ENCODE measurements around the gene STK39.

The STK39 gene

GRCh38 chr2:168052773-168053172 is 194.6 kb downstream of the STK39 start:
- Histone ChIP-seq H3K4me3 (ENCODE audit: low read depth in 1 of 2, low read length in 2 of 2) (no peak overlapping the region), H3K36me3 (ENCODE audit: insufficient read depth, low read length) (peaks cover 13% of the 10 kb centered on the region), H3K4me2 (ENCODE audit: insufficient read depth, low read length) (no peak overlapping the region), H3K9me3 (ENCODE audit: insufficient read depth, low read length, severe bottlenecking) (no peaks in the 10 kb centered on the region), H3K27me3 (ENCODE audit: insufficient read depth, low read length, poor library complexity) (no peaks in the 10 kb centered on the region), H3K9ac (ENCODE audit: low read depth, low read length) (no peak overlapping the region), H3K79me2 (ENCODE audit: insufficient read depth, low read length) (no peaks in the 10 kb centered on the region), H3K4me1 (ENCODE audit: insufficient read depth, low read length) (no peaks in the 10 kb centered on the region), H4K20me1 (ENCODE audit: insufficient read depth, low read length) (0 out of 2 replicates have a peak, but pooled peaks cover 2% of the 10 kb centered on the region), H3K27ac (ENCODE audit: low read length) (no peak overlapping the region), H2AFZ (ENCODE audit: low read depth, low read length) (no peak overlapping the region)
- TF ChIP-seq EZH2 (IDR thresholded peaks at IDR 0.05; ENCODE audit: borderline replicate concordance, low read depth, low read length, severe bottlenecking) = no peak
- TF ChIP-seq CTCF (IDR thresholded peaks at IDR 0.05; ENCODE audit: borderline replicate concordance, extremely low read depth, low read length, poor library complexity, severe bottlenecking) = no peak
- DNase-seq = no peak
- no peak for ATAC-seq (ENCODE audit: insufficient read depth, low read depth)

GRCh38 chr2:168050377-168050776 is 197.0 kb downstream of the STK39 start:
- Histone ChIP-seq H3K27ac (ENCODE audit: low read length) (no peak overlapping the region), H4K20me1 (ENCODE audit: insufficient read depth, low read length) (no peaks in the 10 kb centered on the region), H3K36me3 (ENCODE audit: insufficient read depth, low read length) (peaks cover 6% of the 10 kb centered on the region; the same call in 1 of the 2 replicates), H3K4me1 (ENCODE audit: insufficient read depth, low read length) (no peaks in the 10 kb centered on the region), H3K4me2 (ENCODE audit: insufficient read depth, low read length) (no peak overlapping the region), H3K27me3 (ENCODE audit: insufficient read depth, low read length, poor library complexity) (no peaks in the 10 kb centered on the region), H3K4me3 (ENCODE audit: low read depth in 1 of 2, low read length in 2 of 2) (no peak overlapping the region), H3K9me3 (ENCODE audit: insufficient read depth, low read length, severe bottlenecking) (no peaks in the 10 kb centered on the region), H3K9ac (ENCODE audit: low read depth, low read length) (no peak overlapping the region), H3K79me2 (ENCODE audit: insufficient read depth, low read length) (no peaks in the 10 kb centered on the region), H2AFZ (ENCODE audit: low read depth, low read length) (no peak overlapping the region)
- ATAC-seq (ENCODE audit: insufficient read depth, low read depth) = no peak
- no peak for TF ChIP-seq CTCF (IDR thresholded peaks at IDR 0.05; ENCODE audit: borderline replicate concordance, extremely low read depth, low read length, poor library complexity, severe bottlenecking)
- DNase-seq = no peak

- no peak for TF ChIP-seq EZH2 (IDR thresholded peaks at IDR 0.05; ENCODE audit: borderline replicate concordance, low read depth, low read length, severe bottlenecking)
- no peak for TF ChIP-seq CTCF (IDR thresholded peaks at IDR 0.05; ENCODE audit: borderline replicate concordance, extremely low read depth, low read length, poor library complexity, severe bottlenecking)
- peaks cover 6% of the 10 kb centered on the region; the same call in 1 of the 2 replicates for H3K36me3 ChIP-seq (ENCODE audit: insufficient read depth, low read length)
- H3K4me2 ChIP-seq (ENCODE audit: insufficient read depth, low read length) = no peak overlapping the region
Measured at GRCh38 chr2:168049609-168050008, 197.8 kb downstream of the STK39 start.

More at GRCh38 chr2:168049609-168050008, 197.8 kb downstream of the STK39 start:
- ATAC-seq (ENCODE audit: insufficient read depth, low read depth) = no peak
- H3K79me2 ChIP-seq (ENCODE audit: insufficient read depth, low read length) = no peaks in the 10 kb centered on the region
- no peaks in the 10 kb centered on the region for H3K9me3 ChIP-seq (ENCODE audit: insufficient read depth, low read length, severe bottlenecking)
- H3K27me3 ChIP-seq (ENCODE audit: insufficient read depth, low read length, poor library complexity) = no peaks in the 10 kb centered on the region
- no peaks in the 10 kb centered on the region for H4K20me1 ChIP-seq (ENCODE audit: insufficient read depth, low read length)
- no peak overlapping the region for H3K4me3 ChIP-seq (ENCODE audit: low read depth in 1 of 2, low read length in 2 of 2)
- H3K9ac ChIP-seq (ENCODE audit: low read depth, low read length) = no peak overlapping the region
- no peaks in the 10 kb centered on the region for H3K4me1 ChIP-seq (ENCODE audit: insufficient read depth, low read length)
- DNase-seq = no peak
- H2AFZ ChIP-seq (ENCODE audit: low read depth, low read length) = no peak overlapping the region
- H3K27ac ChIP-seq (ENCODE audit: low read length) = no peak overlapping the region
